ENCODE data around the gene TMCO6.

TMCO6 gene

GRCh38 chr5:140628711-140629110 lies 10.5 kb upstream of the TMCO6 start:
- TF ChIP-seq CTCF (IDR thresholded peaks at IDR 0.05; ENCODE audit: insufficient read depth, low read length, poor library complexity, severe bottlenecking) (no peak), EZH2phosphoT487 (conservative IDR thresholded peaks at IDR 0.05; ENCODE audit: low read length) (no peak)
- no peaks in the 10 kb centered on the region for H4K20me1 ChIP-seq (ENCODE audit: low read depth, low read length)
- no peaks in the 10 kb centered on the region for H3F3A ChIP-seq (ENCODE audit: insufficient read depth)
- H2AFZ ChIP-seq (ENCODE audit: low read depth, low read length, severe bottlenecking) = no peak overlapping the region
- H3K27me3 ChIP-seq (ENCODE audit: low read length) = no peaks in the 10 kb centered on the region
- H3K9me2 ChIP-seq (replicated peaks; ENCODE audit: insufficient read depth, low read length) = no peaks in the 10 kb centered on the region
- H3K9me3 ChIP-seq (ENCODE audit: insufficient read depth, low read length) = peaks cover 15% of the 10 kb centered on the region; the same call in 1 of the 2 replicates
- H3K36me3 ChIP-seq (ENCODE audit: low read length) = no peaks in the 10 kb centered on the region
- no peak overlapping the region for H3K4me3 ChIP-seq (ENCODE audit: insufficient read depth, low read length, poor library complexity, severe bottlenecking)
- no peak overlapping the region for H3K27ac ChIP-seq (ENCODE audit: low read depth, low read length)
- H3K9ac ChIP-seq (ENCODE audit: low read length) = no peak overlapping the region
- no peak overlapping the region for H3K4me2 ChIP-seq (ENCODE audit: low read depth, low read length, poor library complexity, severe bottlenecking)
- no peaks in the 10 kb centered on the region for H3K79me2 ChIP-seq (ENCODE audit: insufficient read depth, low read length)

DNA sequence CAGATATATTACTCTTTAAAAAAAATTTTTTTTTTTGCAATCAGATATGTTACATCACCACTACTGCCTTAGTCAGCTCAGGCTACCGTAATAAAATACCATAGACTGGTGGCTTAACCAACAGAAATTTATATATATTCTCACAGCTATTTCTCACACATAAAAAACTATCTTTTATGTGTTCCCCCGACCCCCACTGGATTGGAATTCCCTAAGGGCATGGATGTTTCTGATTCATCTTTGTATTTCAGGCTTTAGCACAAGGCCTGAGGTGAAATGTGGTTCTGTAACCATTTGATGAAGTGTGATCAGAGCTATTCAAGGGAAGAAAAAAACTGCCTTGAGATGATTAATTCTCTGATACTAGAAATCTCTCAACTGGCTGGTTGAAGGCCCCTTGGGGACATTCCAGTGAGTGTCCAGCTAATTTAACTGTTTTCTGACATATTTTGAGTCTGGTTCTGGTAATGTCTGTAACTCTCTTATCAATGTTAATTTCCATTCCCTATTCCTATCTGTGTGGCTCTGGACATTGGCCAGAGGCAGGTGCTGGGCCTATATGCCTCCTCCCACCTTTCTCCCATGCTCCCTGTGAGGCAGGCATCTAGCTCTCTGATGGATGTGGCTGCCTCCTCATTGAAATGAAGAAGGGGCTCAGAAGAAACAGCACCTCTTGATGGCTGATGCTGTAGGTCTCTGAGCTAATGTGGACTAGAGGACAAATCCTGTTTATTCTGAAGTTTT lies 8.8 kb upstream of the TMCO6 start:
- Histone ChIP-seq H3K9me3 (ENCODE audit: insufficient read depth, low read length) (peaks cover 15% of the 10 kb centered on the region; the same call in 1 of the 2 replicates), H2AFZ (ENCODE audit: low read depth, low read length, severe bottlenecking) (no peak overlapping the region), H3K9me2 (replicated peaks; ENCODE audit: insufficient read depth, low read length) (no peaks in the 10 kb centered on the region), H3K4me3 (ENCODE audit: insufficient read depth, low read length, poor library complexity, severe bottlenecking) (no peak overlapping the region), H3K4me2 (ENCODE audit: low read depth, low read length, poor library complexity, severe bottlenecking) (no peak overlapping the region), H3K36me3 (ENCODE audit: low read length) (no peaks in the 10 kb centered on the region), H3K27me3 (ENCODE audit: low read length) (no peaks in the 10 kb centered on the region), H3F3A (ENCODE audit: insufficient read depth) (0 out of 2 replicates have a peak, but pooled peaks cover 5% of the 10 kb centered on the region), H3K27ac (ENCODE audit: low read depth, low read length) (no peak overlapping the region), H3K9ac (ENCODE audit: low read length) (no peak overlapping the region), H3K79me2 (ENCODE audit: insufficient read depth, low read length) (no peaks in the 10 kb centered on the region), H4K20me1 (ENCODE audit: low read depth, low read length) (no peaks in the 10 kb centered on the region)
- no peak for TF ChIP-seq CTCF (IDR thresholded peaks at IDR 0.05; ENCODE audit: insufficient read depth, low read length, poor library complexity, severe bottlenecking)
- TF ChIP-seq EZH2phosphoT487 (conservative IDR thresholded peaks at IDR 0.05; ENCODE audit: low read length) = no peak

DNA sequence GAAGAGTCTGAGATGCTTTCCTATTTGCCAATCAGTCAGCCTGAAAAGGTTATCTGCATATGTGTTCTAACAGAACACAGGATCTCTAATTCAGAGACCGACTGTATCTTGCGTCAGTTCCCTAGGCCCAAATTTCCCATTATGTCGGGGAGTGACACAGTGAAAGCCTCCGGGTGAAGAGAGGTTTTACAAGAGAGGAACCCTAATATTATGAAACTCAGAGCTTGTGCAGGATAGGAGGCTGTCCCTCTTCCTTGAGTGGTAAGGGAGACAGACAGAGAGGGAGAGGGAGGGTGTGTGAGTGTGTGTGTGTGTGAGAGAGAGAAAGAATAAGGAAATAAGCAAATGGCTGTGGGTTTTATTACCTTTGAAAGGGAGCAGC lies 8.2 kb upstream of the TMCO6 start:
- H3K27ac ChIP-seq (ENCODE audit: low read depth, low read length) = no peak overlapping the region
- no peaks in the 10 kb centered on the region for H3K79me2 ChIP-seq (ENCODE audit: insufficient read depth, low read length)
- no peaks in the 10 kb centered on the region for H4K20me1 ChIP-seq (ENCODE audit: low read depth, low read length)
- no peaks in the 10 kb centered on the region for H3K36me3 ChIP-seq (ENCODE audit: low read length)
- H3K9ac ChIP-seq (ENCODE audit: low read length) = no peak overlapping the region
- no peak overlapping the region for H2AFZ ChIP-seq (ENCODE audit: low read depth, low read length, severe bottlenecking)
- H3K4me3 ChIP-seq (ENCODE audit: insufficient read depth, low read length, poor library complexity, severe bottlenecking) = no peak overlapping the region
- H3K9me3 ChIP-seq (ENCODE audit: insufficient read depth, low read length) = peaks cover 15% of the 10 kb centered on the region; the same call in 1 of the 2 replicates
- H3K9me2 ChIP-seq (replicated peaks; ENCODE audit: insufficient read depth, low read length) = no peaks in the 10 kb centered on the region
- H3K27me3 ChIP-seq (ENCODE audit: low read length) = no peaks in the 10 kb centered on the region
- TF ChIP-seq EZH2phosphoT487 (conservative IDR thresholded peaks at IDR 0.05; ENCODE audit: low read length) (no peak), CTCF (IDR thresholded peaks at IDR 0.05; ENCODE audit: insufficient read depth, low read length, poor library complexity, severe bottlenecking) (no peak)
- 0 out of 2 replicates have a peak, but pooled peaks cover 5% of the 10 kb centered on the region for H3F3A ChIP-seq (ENCODE audit: insufficient read depth)
- H3K4me2 ChIP-seq (ENCODE audit: low read depth, low read length, poor library complexity, severe bottlenecking) = no peak overlapping the region
